Transverse colon (tissue), 3 donors: ENCODE data around the gene CTSL.

ENCODE experiments used
- EP300 ChIP-seq: sonication (generic); formaldehyde crosslinking; IDR thresholded peaks from one replicate; pipeline ENCODE4 v1.6.1; 2017; ENCODE audit warnings: antibody characterized with exemption, low read depth
- TF ChIP-seq, protein P1 (sequence below), 5 experiments: fragments of 200-600 bp in 3 of 5; fragments of 450-650 bp in 2 of 5; sonication (generic) in 3 of 5; IDR thresholded peaks; 1 replicate in 2 of 5; 2 replicates in 3 of 5; pipeline ENCODE4 v1.5.1; 2016 to 2017; ENCODE audit warnings: antibody characterized with exemption in 5 of 5, inconsistent platforms in 3 of 5, mild to moderate bottlenecking in 2 of 5, moderate library complexity in 1 of 5

DNA sequence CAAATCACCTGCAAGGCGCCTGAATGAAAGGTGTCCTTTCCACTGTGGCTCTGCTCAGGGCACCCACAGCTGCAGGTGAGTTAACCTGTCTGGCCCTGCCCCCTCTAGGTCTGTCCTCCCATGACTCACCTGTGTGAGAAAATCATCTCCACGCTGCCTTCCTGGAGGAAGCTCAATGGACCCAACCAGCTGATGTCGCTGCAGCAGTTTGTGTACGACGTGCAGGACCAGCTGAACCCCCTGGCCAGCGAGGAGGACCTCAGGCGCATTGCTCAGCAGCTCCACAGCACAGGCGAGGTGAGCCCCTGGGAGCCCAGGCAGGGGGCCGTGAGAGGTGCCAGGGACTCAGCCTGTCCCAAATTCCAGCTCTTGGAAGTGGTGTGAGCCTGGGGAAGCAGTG is 23.0 kb upstream of the CTSL start:
- TF ChIP-seq, protein P1, sequence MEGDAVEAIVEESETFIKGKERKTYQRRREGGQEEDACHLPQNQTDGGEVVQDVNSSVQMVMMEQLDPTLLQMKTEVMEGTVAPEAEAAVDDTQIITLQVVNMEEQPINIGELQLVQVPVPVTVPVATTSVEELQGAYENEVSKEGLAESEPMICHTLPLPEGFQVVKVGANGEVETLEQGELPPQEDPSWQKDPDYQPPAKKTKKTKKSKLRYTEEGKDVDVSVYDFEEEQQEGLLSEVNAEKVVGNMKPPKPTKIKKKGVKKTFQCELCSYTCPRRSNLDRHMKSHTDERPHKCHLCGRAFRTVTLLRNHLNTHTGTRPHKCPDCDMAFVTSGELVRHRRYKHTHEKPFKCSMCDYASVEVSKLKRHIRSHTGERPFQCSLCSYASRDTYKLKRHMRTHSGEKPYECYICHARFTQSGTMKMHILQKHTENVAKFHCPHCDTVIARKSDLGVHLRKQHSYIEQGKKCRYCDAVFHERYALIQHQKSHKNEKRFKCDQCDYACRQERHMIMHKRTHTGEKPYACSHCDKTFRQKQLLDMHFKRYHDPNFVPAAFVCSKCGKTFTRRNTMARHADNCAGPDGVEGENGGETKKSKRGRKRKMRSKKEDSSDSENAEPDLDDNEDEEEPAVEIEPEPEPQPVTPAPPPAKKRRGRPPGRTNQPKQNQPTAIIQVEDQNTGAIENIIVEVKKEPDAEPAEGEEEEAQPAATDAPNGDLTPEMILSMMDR (IDR thresholded peaks at IDR 0.05): no peak
- no peak for TF ChIP-seq EP300
